ENCODE results near the gene DEPP1. TPM values are rescaled to one million over a fixed set of nuclear protein-coding genes. Genes with fewer than 3 reads are reported as not detected.

DEPP1 gene
- polyA plus RNA-seq, 1 donor: 13.4 TPM

DNA sequence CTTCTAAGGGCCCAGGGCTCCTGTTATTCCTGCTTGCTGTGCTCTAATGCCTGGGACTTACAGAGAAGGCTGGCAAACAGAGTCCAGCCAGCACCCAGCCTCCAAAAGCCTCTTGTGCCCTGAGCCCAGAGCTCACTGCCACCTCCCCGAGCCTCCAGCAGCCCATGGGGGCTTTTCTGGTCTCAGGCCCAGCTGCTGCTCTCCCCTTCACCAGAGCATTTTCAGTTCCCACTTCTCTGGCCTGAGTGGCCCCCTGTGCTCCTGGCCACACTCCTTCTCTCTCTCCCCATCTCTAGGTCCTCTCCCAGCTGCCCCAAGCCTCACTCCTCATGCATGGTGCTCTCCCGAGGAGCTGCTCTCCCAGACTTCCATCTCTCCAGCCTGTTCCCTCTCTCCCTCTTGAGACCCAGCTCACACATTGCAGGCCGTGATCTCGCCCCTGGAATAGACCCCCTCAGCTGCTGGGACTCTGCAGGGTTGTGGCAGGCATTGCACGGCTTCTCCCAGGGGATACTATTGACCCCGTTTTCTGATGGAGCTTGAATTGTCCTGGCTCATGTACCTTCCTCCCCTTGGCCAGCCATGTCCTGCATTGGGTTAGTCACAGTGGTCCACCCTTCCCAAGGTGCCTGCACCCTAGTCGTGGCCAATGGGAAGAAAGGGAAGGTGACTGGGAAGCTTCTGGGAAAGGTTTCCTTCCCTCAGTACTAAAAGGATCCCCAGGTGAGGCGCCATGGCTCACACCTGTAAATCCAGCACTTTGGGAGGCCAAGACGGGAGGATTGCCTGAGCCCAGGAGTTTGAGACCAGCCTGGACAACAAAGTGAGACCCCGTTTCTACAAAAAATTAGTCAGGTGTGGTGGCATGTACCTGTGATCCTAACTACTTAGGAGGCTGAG lies 28.0 kb downstream of the DEPP1 start:
- H3K4me1 ChIP-seq (ENCODE audit: control insufficient read depth, insufficient read depth, low read length): peaks cover 27% of the 10 kb centered on the region
- no peaks in the 10 kb centered on the region for H3K27me3 ChIP-seq (ENCODE audit: control insufficient read depth, insufficient read depth, low read length)
- peak overlapping the region; percentile 67 for H3K27ac ChIP-seq (ENCODE audit: low read length)

GRCh38 chr10:44949915-44950314 lies 28.7 kb downstream of the DEPP1 start:
- no peaks in the 10 kb centered on the region for H3K9me3 ChIP-seq (ENCODE audit: control insufficient read depth, low read depth, low read length)
- H3K27me3 ChIP-seq (ENCODE audit: control insufficient read depth, insufficient read depth, low read length): no peaks in the 10 kb centered on the region
- peak overlapping the region; percentile 67 for H3K27ac ChIP-seq (ENCODE audit: low read length)
- H3K4me1 ChIP-seq (ENCODE audit: control insufficient read depth, insufficient read depth, low read length): peaks cover 27% of the 10 kb centered on the region
- H3K36me3 ChIP-seq (ENCODE audit: control insufficient read depth, insufficient read depth, low read length): peaks cover 2% of the 10 kb centered on the region
- DNase-seq: peak in 1 of 2 donors; percentile 79
- WGBS (ENCODE audit: insufficient coverage, low lambda C conversion rate): no CpG with 5 or more reads among the region's 3 CpGs
- no peak overlapping the region for H3K4me3 ChIP-seq (ENCODE audit: low read length)

More for the DNA sequence above, 28.0 kb downstream of the DEPP1 start:
- DNase-seq: no peak
- H3K36me3 ChIP-seq (ENCODE audit: control insufficient read depth, insufficient read depth, low read length): peaks cover 5% of the 10 kb centered on the region
- WGBS (ENCODE audit: insufficient coverage, low lambda C conversion rate): no CpG with 5 or more reads among the region's 10 CpGs
- no peak overlapping the region for H3K4me3 ChIP-seq (ENCODE audit: low read length)
- H3K9me3 ChIP-seq (ENCODE audit: control insufficient read depth, low read depth, low read length): no peaks in the 10 kb centered on the region

DNA sequence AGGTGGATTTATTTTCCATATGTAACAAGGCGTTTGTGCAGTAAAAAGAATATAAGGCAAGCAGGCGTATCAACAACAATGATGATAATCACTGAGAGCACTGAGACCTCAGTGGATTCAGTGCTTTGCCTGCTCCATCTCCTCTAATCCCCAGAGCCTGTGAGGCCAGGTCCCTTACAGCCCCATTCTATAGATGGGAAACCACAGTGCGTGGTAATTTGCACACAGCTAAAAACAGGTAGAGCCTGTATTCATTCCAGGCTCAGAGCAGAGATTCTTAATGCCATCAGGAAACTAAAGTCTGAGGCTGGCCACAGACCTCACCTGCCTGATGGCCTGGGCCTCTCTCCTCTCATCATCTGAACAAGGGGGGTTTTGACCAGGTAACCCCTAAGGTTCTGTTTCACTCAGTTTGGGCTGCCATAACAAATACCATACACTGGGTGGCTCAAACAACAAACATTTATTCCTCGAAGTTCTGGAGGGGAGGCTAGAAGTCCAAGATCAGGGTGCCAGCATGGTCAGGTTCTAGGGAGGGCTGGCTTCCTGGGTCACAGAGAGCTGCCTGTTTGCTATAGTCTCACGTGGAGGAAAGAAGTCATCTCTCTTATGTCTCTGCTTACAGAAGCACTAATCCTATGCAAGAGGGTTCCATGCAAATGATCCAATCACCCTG lies 29.3 kb downstream of the DEPP1 start:
- no CpG with 5 or more reads among the region's 5 CpGs for WGBS (ENCODE audit: insufficient coverage, low lambda C conversion rate)
- Histone ChIP-seq H3K36me3 (ENCODE audit: control insufficient read depth, insufficient read depth, low read length) (peaks cover 2% of the 10 kb centered on the region), H3K27ac (ENCODE audit: low read length) (peak overlapping the region; percentile 67), H3K9me3 (ENCODE audit: control insufficient read depth, low read depth, low read length) (no peaks in the 10 kb centered on the region), H3K27me3 (ENCODE audit: control insufficient read depth, insufficient read depth, low read length) (no peaks in the 10 kb centered on the region), H3K4me3 (ENCODE audit: low read length) (no peak overlapping the region), H3K4me1 (ENCODE audit: control insufficient read depth, insufficient read depth, low read length) (peaks cover 27% of the 10 kb centered on the region)
- DNase-seq: no peak

DNA sequence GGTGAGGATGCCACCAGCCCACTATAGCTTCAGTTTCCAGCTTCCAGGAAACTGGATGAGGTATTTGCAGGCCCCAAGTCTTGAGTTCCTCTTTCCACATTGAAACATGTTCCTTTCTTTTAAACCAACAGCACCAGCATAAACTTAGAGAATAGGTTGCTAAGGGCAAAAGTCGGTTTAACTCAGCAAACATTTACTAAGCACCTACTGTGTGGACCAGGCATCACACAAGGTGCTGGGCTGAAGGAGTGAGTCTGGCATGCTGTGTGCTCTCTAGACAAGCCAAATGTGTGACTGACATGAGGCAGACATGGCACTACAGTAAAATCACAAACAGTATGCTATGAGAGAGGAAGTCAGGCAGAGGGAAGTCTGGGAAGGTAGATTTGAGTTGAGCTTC lies 30.0 kb downstream of the DEPP1 start:
- H3K4me1 ChIP-seq (ENCODE audit: control insufficient read depth, insufficient read depth, low read length): peaks cover 27% of the 10 kb centered on the region

DNA sequence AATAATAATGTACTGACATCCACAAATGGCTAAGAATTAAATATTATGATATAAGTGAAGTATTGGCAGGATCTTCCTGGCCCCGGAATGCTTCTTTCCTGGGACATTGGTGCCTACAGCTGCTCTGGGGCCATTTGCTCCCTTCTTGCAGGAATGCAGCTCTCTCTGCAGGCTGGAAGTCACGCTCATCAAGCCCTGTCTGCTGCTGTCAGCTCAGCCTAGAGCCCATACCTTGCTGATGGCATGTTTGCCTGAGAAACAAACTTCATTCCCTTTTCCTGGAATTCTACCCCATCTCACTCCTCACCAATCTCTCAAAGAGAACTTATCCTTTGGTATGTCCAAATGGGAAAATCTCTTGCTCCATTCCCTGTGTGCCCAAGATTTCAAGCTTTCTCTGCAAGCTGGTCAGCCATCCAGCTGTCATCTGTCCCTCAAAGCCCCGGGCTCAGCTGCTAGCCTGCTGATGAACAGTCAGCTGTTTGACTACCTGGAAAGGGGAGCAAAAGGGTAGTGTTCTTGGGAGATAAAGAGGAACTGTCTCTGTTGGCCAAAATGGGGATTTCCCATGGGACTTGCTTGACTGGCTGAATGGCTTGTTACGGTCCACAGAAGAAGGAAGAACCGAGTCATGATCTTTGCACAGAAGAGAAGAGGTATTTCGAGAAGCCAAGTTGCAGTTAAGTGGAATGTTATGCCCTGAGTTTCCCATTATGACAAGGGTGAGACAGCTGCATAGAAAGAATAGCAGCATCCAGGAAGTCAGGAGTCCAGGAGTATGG lies 31.0 kb downstream of the DEPP1 start:
- H3K27ac ChIP-seq (ENCODE audit: low read length): no peak overlapping the region
- H3K27me3 ChIP-seq (ENCODE audit: control insufficient read depth, insufficient read depth, low read length): no peaks in the 10 kb centered on the region
- H3K4me1 ChIP-seq (ENCODE audit: control insufficient read depth, insufficient read depth, low read length): peaks cover 27% of the 10 kb centered on the region
- WGBS (ENCODE audit: insufficient coverage, low lambda C conversion rate): no CpG with 5 or more reads among the region's 6 CpGs
- DNase-seq: no peak
- peaks cover 2% of the 10 kb centered on the region for H3K36me3 ChIP-seq (ENCODE audit: control insufficient read depth, insufficient read depth, low read length)
- no peak overlapping the region for H3K4me3 ChIP-seq (ENCODE audit: low read length)
- H3K9me3 ChIP-seq (ENCODE audit: control insufficient read depth, low read depth, low read length): no peaks in the 10 kb centered on the region

More for the DNA sequence above, 30.0 kb downstream of the DEPP1 start:
- no peak for DNase-seq
- H3K9me3 ChIP-seq (ENCODE audit: control insufficient read depth, low read depth, low read length): no peaks in the 10 kb centered on the region
- H3K27me3 ChIP-seq (ENCODE audit: control insufficient read depth, insufficient read depth, low read length): no peaks in the 10 kb centered on the region
- no peak overlapping the region for H3K4me3 ChIP-seq (ENCODE audit: low read length)
- no CpG with 5 or more reads among the region's 1 CpG for WGBS (ENCODE audit: insufficient coverage, low lambda C conversion rate)
- no peak overlapping the region for H3K27ac ChIP-seq (ENCODE audit: low read length)
- H3K36me3 ChIP-seq (ENCODE audit: control insufficient read depth, insufficient read depth, low read length): peaks cover 2% of the 10 kb centered on the region

DNA sequence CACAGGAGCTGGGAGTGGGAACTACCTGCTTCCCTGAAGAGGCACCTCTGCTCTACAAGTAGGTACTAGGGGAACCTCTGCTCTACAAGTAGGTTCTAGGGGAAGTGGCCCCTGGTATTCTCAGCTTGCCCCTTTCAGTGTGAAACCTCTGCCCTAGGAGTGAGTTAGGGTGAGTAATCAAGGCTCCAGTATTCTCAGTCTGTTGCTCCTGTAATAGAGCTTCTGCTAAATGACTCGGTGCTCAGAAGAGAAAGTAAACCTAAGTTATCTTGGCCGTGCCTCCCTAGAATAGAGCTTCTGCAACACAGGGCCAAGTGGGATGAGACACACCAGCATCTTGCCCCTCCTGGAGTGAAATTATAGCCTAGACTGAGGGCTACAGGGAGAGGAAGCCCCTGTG lies 32.4 kb downstream of the DEPP1 start:
- Histone ChIP-seq H3K4me1 (ENCODE audit: control insufficient read depth, insufficient read depth, low read length) (peaks cover 27% of the 10 kb centered on the region), H3K4me3 (ENCODE audit: low read length) (no peak overlapping the region), H3K27me3 (ENCODE audit: control insufficient read depth, insufficient read depth, low read length) (no peaks in the 10 kb centered on the region), H3K27ac (ENCODE audit: low read length) (no peak overlapping the region), H3K9me3 (ENCODE audit: control insufficient read depth, low read depth, low read length) (no peaks in the 10 kb centered on the region), H3K36me3 (ENCODE audit: control insufficient read depth, insufficient read depth, low read length) (peaks cover 2% of the 10 kb centered on the region)
- DNase-seq: peak in 1 of 2 donors; percentile 59
- WGBS (ENCODE audit: insufficient coverage, low lambda C conversion rate): no CpG with 5 or more reads among the region's 2 CpGs

DNA sequence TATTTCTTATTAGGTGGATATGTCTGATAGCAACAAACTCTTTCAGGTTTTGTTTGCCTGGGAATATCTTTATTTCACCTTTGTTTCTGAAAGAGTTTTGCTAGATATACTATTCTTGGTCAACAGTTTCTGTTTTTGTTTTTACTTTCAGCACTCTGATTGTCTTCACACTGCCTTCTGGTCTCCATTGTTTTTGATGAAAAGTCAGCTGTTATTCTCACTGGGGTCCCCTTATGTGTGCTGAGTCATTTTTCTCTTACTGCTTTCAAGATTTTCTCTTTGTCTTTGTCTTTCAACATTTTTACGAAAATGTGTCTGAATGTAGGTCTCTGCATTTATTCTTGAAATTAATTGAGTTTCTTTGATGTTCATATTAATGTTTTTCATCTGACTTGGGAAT lies 34.3 kb downstream of the DEPP1 start:
- Histone ChIP-seq H3K36me3 (ENCODE audit: control insufficient read depth, insufficient read depth, low read length) (no peaks in the 10 kb centered on the region), H3K4me3 (ENCODE audit: low read length) (no peak overlapping the region), H3K4me1 (ENCODE audit: control insufficient read depth, insufficient read depth, low read length) (peaks cover 12% of the 10 kb centered on the region), H3K27ac (ENCODE audit: low read length) (no peak overlapping the region), H3K27me3 (ENCODE audit: control insufficient read depth, insufficient read depth, low read length) (no peaks in the 10 kb centered on the region), H3K9me3 (ENCODE audit: control insufficient read depth, low read depth, low read length) (no peaks in the 10 kb centered on the region)
- WGBS (ENCODE audit: insufficient coverage, low lambda C conversion rate): 0% methylated on average over 1 of the region's 1 CpG
- DNase-seq: no peak

- no peaks in the 10 kb centered on the region for H3K4me1 ChIP-seq (ENCODE audit: control insufficient read depth, insufficient read depth, low read length)
Observed at GRCh38 chr10:44939691-44940401, 38.8 kb downstream of the DEPP1 start.

GRCh38 chr10:44938956-44939355 lies 39.7 kb downstream of the DEPP1 start:
- WGBS (ENCODE audit: insufficient coverage, low lambda C conversion rate): 92% methylated on average over 4 of the region's 7 CpGs
- Histone ChIP-seq H3K36me3 (ENCODE audit: control insufficient read depth, insufficient read depth, low read length) (no peaks in the 10 kb centered on the region), H3K4me1 (ENCODE audit: control insufficient read depth, insufficient read depth, low read length) (no peaks in the 10 kb centered on the region), H3K4me3 (ENCODE audit: low read length) (no peak overlapping the region), H3K27ac (ENCODE audit: low read length) (no peak overlapping the region), H3K9me3 (ENCODE audit: control insufficient read depth, low read depth, low read length) (no peaks in the 10 kb centered on the region), H3K27me3 (ENCODE audit: control insufficient read depth, insufficient read depth, low read length) (no peaks in the 10 kb centered on the region)
- DNase-seq: no peak

More at GRCh38 chr10:44939691-44940401, 38.8 kb downstream of the DEPP1 start:
- Histone ChIP-seq H3K27ac (ENCODE audit: low read length) (no peak overlapping the region), H3K36me3 (ENCODE audit: control insufficient read depth, insufficient read depth, low read length) (no peaks in the 10 kb centered on the region), H3K27me3 (ENCODE audit: control insufficient read depth, insufficient read depth, low read length) (no peaks in the 10 kb centered on the region), H3K4me3 (ENCODE audit: low read length) (no peak overlapping the region), H3K9me3 (ENCODE audit: control insufficient read depth, low read depth, low read length) (no peaks in the 10 kb centered on the region)
- WGBS (ENCODE audit: insufficient coverage, low lambda C conversion rate): 58% methylated on average over 2 of the region's 7 CpGs
- DNase-seq: peak in 1 of 2 donors; percentile 64
